22Rv1 (cell line): Measurements from ENCODE around the gene DCUN1D4.

Experiments
- ZFX ChIP-seq: fragments of 450-650 bp; IDR thresholded peaks from 2 replicates; pipeline ENCODE4 v1.6.1; 2017; ENCODE audit warnings: antibody characterized with exemption, borderline replicate concordance
- TF ChIP-seq, protein P1 (sequence below): fragments of 450-650 bp; IDR thresholded peaks from 2 replicates; pipeline ENCODE4 v1.5.1; 2017; ENCODE audit warnings: mild to moderate bottlenecking

GRCh38 chr4:51931461-51931860, 88.5 kb downstream of the DCUN1D4 start:
- TF ChIP-seq, protein P1, sequence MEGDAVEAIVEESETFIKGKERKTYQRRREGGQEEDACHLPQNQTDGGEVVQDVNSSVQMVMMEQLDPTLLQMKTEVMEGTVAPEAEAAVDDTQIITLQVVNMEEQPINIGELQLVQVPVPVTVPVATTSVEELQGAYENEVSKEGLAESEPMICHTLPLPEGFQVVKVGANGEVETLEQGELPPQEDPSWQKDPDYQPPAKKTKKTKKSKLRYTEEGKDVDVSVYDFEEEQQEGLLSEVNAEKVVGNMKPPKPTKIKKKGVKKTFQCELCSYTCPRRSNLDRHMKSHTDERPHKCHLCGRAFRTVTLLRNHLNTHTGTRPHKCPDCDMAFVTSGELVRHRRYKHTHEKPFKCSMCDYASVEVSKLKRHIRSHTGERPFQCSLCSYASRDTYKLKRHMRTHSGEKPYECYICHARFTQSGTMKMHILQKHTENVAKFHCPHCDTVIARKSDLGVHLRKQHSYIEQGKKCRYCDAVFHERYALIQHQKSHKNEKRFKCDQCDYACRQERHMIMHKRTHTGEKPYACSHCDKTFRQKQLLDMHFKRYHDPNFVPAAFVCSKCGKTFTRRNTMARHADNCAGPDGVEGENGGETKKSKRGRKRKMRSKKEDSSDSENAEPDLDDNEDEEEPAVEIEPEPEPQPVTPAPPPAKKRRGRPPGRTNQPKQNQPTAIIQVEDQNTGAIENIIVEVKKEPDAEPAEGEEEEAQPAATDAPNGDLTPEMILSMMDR: no peak
- TF ChIP-seq ZFX: no peak
